Omental fat pad (tissue), 4 donors: Measurements from ENCODE around the gene CLDN11. TPM values are rescaled to one million over a fixed set of nuclear protein-coding genes. Genes with fewer than 3 reads are reported as not detected.

Source experiments
- ATAC-seq: fragments of 150-250 bp; one replicate; pipeline ENCODE4 v1.9.1; 2016; ENCODE audit warnings: mild to moderate bottlenecking, moderate library complexity; ENCODE audit not compliant: low FRiP score
- DNase-seq: peaks from one replicate; pipeline ENCODE4 v3.0.0-alpha.2; 2019; ENCODE audit warnings: low spot score
- CTCF ChIP-seq, 3 donors: fragments of 450-650 bp; IDR thresholded peaks; one replicate each; pipeline ENCODE4 v1.5.1; 2016 to 2017; ENCODE audit warnings: antibody characterized with exemption in 3 of 3, mild to moderate bottlenecking in 3 of 3, moderate library complexity in 2 of 3
- total RNA-seq, 4 donors: library from RNA; depleted of rRNA; stranded (reverse); fragments of >200 nt; gene quantifications; one replicate each; pipeline ENCODE4 v1.1.0, GENCODE V29; 2016

Gene CLDN11
- total RNA-seq, 4 donors from 2014 or later, result 24.6 to 57.6 (median 47.8) TPM

DNA sequence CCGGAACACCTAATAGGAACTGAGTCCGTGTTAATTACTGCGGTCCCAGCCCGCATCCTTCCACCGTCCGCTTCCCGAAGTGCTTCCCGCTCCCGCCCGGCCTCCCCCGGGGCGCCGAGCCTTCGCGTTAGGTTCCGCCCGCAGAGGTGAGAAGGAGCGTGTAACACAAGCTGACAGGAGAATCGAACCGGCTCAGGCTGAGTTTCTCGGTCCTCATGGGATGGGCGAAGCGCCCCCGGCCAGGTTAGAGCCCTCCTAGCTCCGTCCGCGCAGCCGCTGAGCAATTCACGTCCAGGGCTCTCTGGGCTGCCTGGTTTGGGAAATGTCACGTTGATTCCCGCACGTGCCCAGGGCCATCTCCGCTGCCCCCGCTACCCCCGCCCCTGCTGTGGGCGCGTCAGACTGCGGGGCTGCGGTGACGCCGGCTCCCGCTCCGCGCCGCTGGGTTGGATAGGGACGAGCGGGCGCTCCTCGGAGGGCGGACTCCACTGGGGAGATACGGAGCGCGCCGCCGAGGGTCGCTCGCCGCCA, 954 bp downstream of the CLDN11 start:
- no peak for TF ChIP-seq CTCF (IDR thresholded peaks at IDR 0.05)
- ATAC-seq (peak; percentile 56), DNase-seq (no peak)

DNA sequence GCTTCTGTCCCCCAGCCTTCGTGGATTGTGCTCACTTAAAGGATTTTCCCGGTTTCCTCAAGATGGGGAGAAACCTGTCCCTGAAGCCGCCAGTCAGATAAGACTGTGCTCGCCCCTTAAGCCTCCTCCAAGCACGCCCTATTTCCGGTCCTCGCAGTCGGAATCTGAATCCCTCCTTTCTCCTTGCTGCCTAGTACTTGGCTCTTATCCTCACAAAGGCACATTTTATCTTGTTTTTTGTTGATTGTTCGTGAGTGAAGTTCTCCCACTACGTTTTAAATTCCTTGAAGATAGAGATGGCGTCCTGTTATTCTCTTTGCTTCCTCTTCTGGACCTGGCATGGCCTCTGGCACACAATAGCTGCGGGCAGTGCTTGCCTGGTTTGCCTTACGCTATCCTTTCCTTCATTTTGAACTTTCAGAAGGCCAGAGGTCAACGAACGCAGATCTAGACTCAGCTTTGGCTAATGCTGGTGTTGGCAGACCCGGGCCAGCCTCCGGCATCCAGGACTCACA, 1.7 kb downstream of the CLDN11 start:
- ATAC-seq (no peak), DNase-seq (no peak)
- no peak for TF ChIP-seq CTCF (IDR thresholded peaks at IDR 0.05)

GRCh38 chr3:170421111-170421641, 2.5 kb downstream of the CLDN11 start:
- no peak for TF ChIP-seq CTCF (IDR thresholded peaks at IDR 0.05)
- ATAC-seq (no peak), DNase-seq (no peak)

- no peak for TF ChIP-seq CTCF (IDR thresholded peaks at IDR 0.05)
- DNase-seq (no peak), ATAC-seq (no peak)
These were observed 3.1 kb downstream of the CLDN11 start for GRCh38 chr3:170421758-170422157.

- no peak for DNase-seq
- no peak for ATAC-seq
- no peak for TF ChIP-seq CTCF (IDR thresholded peaks at IDR 0.05)
These were observed 4.4 kb downstream of the CLDN11 start for GRCh38 chr3:170423001-170423615.

DNA sequence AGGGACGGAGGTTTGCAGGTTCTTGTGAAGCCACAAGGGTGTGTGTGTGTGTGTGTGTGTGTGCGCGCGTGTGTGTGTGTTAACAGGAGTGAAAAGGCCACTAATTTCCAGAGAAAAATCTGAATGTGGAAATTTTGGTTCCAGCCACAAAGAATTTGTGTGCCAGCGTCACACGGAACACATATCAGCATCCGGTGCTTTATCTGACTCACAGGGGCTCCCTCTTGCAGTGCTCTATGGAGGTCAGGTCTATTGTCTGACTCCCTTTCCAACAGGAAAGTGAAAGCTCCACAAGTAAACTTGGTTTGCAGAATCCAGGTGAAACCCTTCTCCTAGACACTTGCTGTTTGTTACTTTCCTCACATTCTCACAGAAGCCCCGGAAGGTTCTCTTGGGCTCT, 6.2 kb downstream of the CLDN11 start:
- no peak for DNase-seq
- no peak for ATAC-seq

More for the DNA sequence above, 6.2 kb downstream of the CLDN11 start:
- TF ChIP-seq CTCF (IDR thresholded peaks at IDR 0.05), result no peak
